Measurements from ENCODE around the gene SNCB.

Gene SNCB

GRCh38 chr5:176675676-176676360, 45.5 kb upstream of the SNCB start:
- DNase-seq (ENCODE audit: low spot score) = no peak
- no peak for TF ChIP-seq CTCF (IDR thresholded peaks at IDR 0.05; ENCODE audit: extremely low read depth, missing control alignments)

- TF ChIP-seq CTCF (IDR thresholded peaks at IDR 0.05; ENCODE audit: extremely low read depth, missing control alignments) = no peak
- DNase-seq (ENCODE audit: low spot score) = no peak
These were observed 44.5 kb upstream of the SNCB start for GRCh38 chr5:176674799-176675198.

- TF ChIP-seq CTCF (IDR thresholded peaks at IDR 0.05; ENCODE audit: extremely low read depth, missing control alignments) = no peak
- no peak for DNase-seq (ENCODE audit: low spot score)
These were observed 43.6 kb upstream of the SNCB start for GRCh38 chr5:176673651-176674583.

- no peak for DNase-seq (ENCODE audit: low spot score)
- TF ChIP-seq CTCF (IDR thresholded peaks at IDR 0.05; ENCODE audit: extremely low read depth, missing control alignments) = no peak
These were observed 41.8 kb upstream of the SNCB start for GRCh38 chr5:176671890-176672747.

- TF ChIP-seq CTCF (IDR thresholded peaks at IDR 0.05; ENCODE audit: extremely low read depth, missing control alignments) = no peak
- DNase-seq (ENCODE audit: low spot score) = no peak
These were observed 41.1 kb upstream of the SNCB start for GRCh38 chr5:176671399-176671798.

GRCh38 chr5:176670449-176670848, 40.1 kb upstream of the SNCB start:
- no peak for DNase-seq (ENCODE audit: low spot score)

More at GRCh38 chr5:176670449-176670848, 40.1 kb upstream of the SNCB start:
- TF ChIP-seq CTCF (IDR thresholded peaks at IDR 0.05; ENCODE audit: extremely low read depth, missing control alignments) = no peak
